ENCODE data around the gene PHF21B. TPM values are rescaled to one million over a fixed set of nuclear protein-coding genes. Genes with fewer than 3 reads are reported as not detected.
A peak's percentile ranks its signal among the peaks of the same experiment; 100 is the strongest.

Gene PHF21B
- total RNA-seq, 2 experiments from 2014 or later: not detected

- ChIA-PET CTCF (no interaction called here), POLR2A (no interaction called here)
- H3K36me3 Mint-ChIP-seq (ENCODE audit: low read depth): no peaks in the 10 kb centered on the region
- H3K27ac Mint-ChIP-seq: no peak overlapping the region
- H3K27me3 Mint-ChIP-seq: peaks cover 4% of the 10 kb centered on the region
- no peaks in the 10 kb centered on the region for H3K4me1 Mint-ChIP-seq
- DNase-seq: no peak
- H3K4me3 Mint-ChIP-seq: no peak overlapping the region
- H3K9me3 Mint-ChIP-seq: no peaks in the 10 kb centered on the region
Measured at GRCh38 chr22:44994399-44995104, 15.3 kb downstream of the PHF21B start.

- DNase-seq: no peak
- Mint-ChIP-seq H3K27me3 (peaks cover 4% of the 10 kb centered on the region), H3K9me3 (no peaks in the 10 kb centered on the region), H3K4me1 (no peaks in the 10 kb centered on the region), H3K36me3 (ENCODE audit: low read depth) (no peaks in the 10 kb centered on the region), H3K27ac (no peak overlapping the region), H3K4me3 (no peak overlapping the region)
- ChIA-PET CTCF (no interaction called here), POLR2A (no interaction called here)
Measured at GRCh38 chr22:44992166-44992565, 17.6 kb downstream of the PHF21B start.

GRCh38 chr22:44991218-44991617 lies 18.6 kb downstream of the PHF21B start:
- Mint-ChIP-seq H3K27me3 (peaks cover 2% of the 10 kb centered on the region), H3K4me1 (no peaks in the 10 kb centered on the region), H3K4me3 (no peak overlapping the region), H3K36me3 (ENCODE audit: low read depth) (no peaks in the 10 kb centered on the region), H3K27ac (no peak overlapping the region), H3K9me3 (no peaks in the 10 kb centered on the region)
- no peak for DNase-seq
- ChIA-PET POLR2A (no interaction called here), CTCF (no interaction called here)

- CTCF ChIA-PET: no interaction called here
Measured at GRCh38 chr22:44990810-44991209, 19.0 kb downstream of the PHF21B start.

GRCh38 chr22:44990328-44990727 lies 19.5 kb downstream of the PHF21B start:
- H3K4me1 Mint-ChIP-seq: no peaks in the 10 kb centered on the region
- DNase-seq: no peak
- no peaks in the 10 kb centered on the region for H3K36me3 Mint-ChIP-seq (ENCODE audit: low read depth)
- no peak overlapping the region for H3K4me3 Mint-ChIP-seq
- CTCF ChIA-PET: interaction anchor here (0.6 kb wide), 1 partner anchor 919 kb away, joined by 3 read pairs; no protein-coding TSS in a partner anchor
- H3K27ac Mint-ChIP-seq: no peak overlapping the region
- H3K27me3 Mint-ChIP-seq: peaks cover 2% of the 10 kb centered on the region
- no peaks in the 10 kb centered on the region for H3K9me3 Mint-ChIP-seq
- POLR2A ChIA-PET: no interaction called here

More at GRCh38 chr22:44990810-44991209, 19.0 kb downstream of the PHF21B start:
- Mint-ChIP-seq H3K4me3 (no peak overlapping the region), H3K27ac (no peak overlapping the region), H3K36me3 (ENCODE audit: low read depth) (no peaks in the 10 kb centered on the region), H3K4me1 (no peaks in the 10 kb centered on the region), H3K9me3 (no peaks in the 10 kb centered on the region), H3K27me3 (peaks cover 2% of the 10 kb centered on the region)
- POLR2A ChIA-PET: no interaction called here
- DNase-seq: no peak

- DNase-seq: no peak
- ChIA-PET CTCF (interaction anchor here (0.6 kb wide), 1 partner anchor 52 kb away, joined by 3 read pairs; no protein-coding TSS in a partner anchor), POLR2A (no interaction called here)
- H3K4me3 Mint-ChIP-seq: no peak overlapping the region
- H3K4me1 Mint-ChIP-seq: no peaks in the 10 kb centered on the region
- H3K27me3 Mint-ChIP-seq: no peaks in the 10 kb centered on the region
- no peak overlapping the region for H3K27ac Mint-ChIP-seq
- H3K9me3 Mint-ChIP-seq: peaks cover 4% of the 10 kb centered on the region
- H3K36me3 Mint-ChIP-seq (ENCODE audit: low read depth): no peaks in the 10 kb centered on the region
Measured at GRCh38 chr22:44988671-44989070, 21.1 kb downstream of the PHF21B start.

- H3K9me3 Mint-ChIP-seq: peaks cover 4% of the 10 kb centered on the region
- H3K36me3 Mint-ChIP-seq (ENCODE audit: low read depth): no peaks in the 10 kb centered on the region
- no peaks in the 10 kb centered on the region for H3K27me3 Mint-ChIP-seq
- H3K27ac Mint-ChIP-seq: no peak overlapping the region
- ChIA-PET CTCF (no interaction called here), POLR2A (no interaction called here)
- DNase-seq: no peak
- no peak overlapping the region for H3K4me3 Mint-ChIP-seq
- H3K4me1 Mint-ChIP-seq: no peaks in the 10 kb centered on the region
Measured at GRCh38 chr22:44986926-44987325, 22.9 kb downstream of the PHF21B start.

- Mint-ChIP-seq H3K9me3 (peaks cover 4% of the 10 kb centered on the region), H3K36me3 (ENCODE audit: low read depth) (no peaks in the 10 kb centered on the region), H3K4me1 (no peaks in the 10 kb centered on the region), H3K27me3 (no peaks in the 10 kb centered on the region), H3K4me3 (no peak overlapping the region), H3K27ac (no peak overlapping the region)
- no peak for DNase-seq
- ChIA-PET CTCF (no interaction called here), POLR2A (no interaction called here)
Measured at GRCh38 chr22:44985906-44986527, 23.8 kb downstream of the PHF21B start.

GRCh38 chr22:44983878-44984482 lies 25.8 kb downstream of the PHF21B start:
- H3K4me1 Mint-ChIP-seq: no peaks in the 10 kb centered on the region
- no peak overlapping the region for H3K27ac Mint-ChIP-seq
- H3K36me3 Mint-ChIP-seq (ENCODE audit: low read depth): no peaks in the 10 kb centered on the region
- peaks cover 4% of the 10 kb centered on the region for H3K9me3 Mint-ChIP-seq
- CTCF ChIA-PET: no interaction called here
- no peak for DNase-seq
- POLR2A ChIA-PET: no interaction called here
- H3K4me3 Mint-ChIP-seq: no peak overlapping the region
- H3K27me3 Mint-ChIP-seq: no peaks in the 10 kb centered on the region

- Mint-ChIP-seq H3K27ac (no peak overlapping the region), H3K9me3 (peaks cover 4% of the 10 kb centered on the region), H3K36me3 (ENCODE audit: low read depth) (no peaks in the 10 kb centered on the region), H3K27me3 (no peaks in the 10 kb centered on the region), H3K4me1 (no peaks in the 10 kb centered on the region), H3K4me3 (no peak overlapping the region)
- DNase-seq: no peak
- CTCF ChIA-PET: no interaction called here
- POLR2A ChIA-PET: no interaction called here
Measured at GRCh38 chr22:44982445-44982844, 27.4 kb downstream of the PHF21B start.

- H3K9me3 Mint-ChIP-seq: peaks cover 4% of the 10 kb centered on the region
- H3K27ac Mint-ChIP-seq: no peak overlapping the region
- H3K27me3 Mint-ChIP-seq: no peaks in the 10 kb centered on the region
- no peak for DNase-seq
- CTCF ChIA-PET: no interaction called here
- no peaks in the 10 kb centered on the region for H3K36me3 Mint-ChIP-seq (ENCODE audit: low read depth)
- POLR2A ChIA-PET: no interaction called here
- no peaks in the 10 kb centered on the region for H3K4me1 Mint-ChIP-seq
- no peak overlapping the region for H3K4me3 Mint-ChIP-seq
Measured at GRCh38 chr22:44981857-44982256, 27.9 kb downstream of the PHF21B start.

- Mint-ChIP-seq H3K4me3 (no peak overlapping the region), H3K27me3 (no peaks in the 10 kb centered on the region), H3K27ac (no peak overlapping the region), H3K36me3 (ENCODE audit: low read depth) (no peaks in the 10 kb centered on the region), H3K9me3 (peaks cover 4% of the 10 kb centered on the region), H3K4me1 (no peaks in the 10 kb centered on the region)
- DNase-seq: no peak
- ChIA-PET POLR2A (no interaction called here), CTCF (no interaction called here)
Measured at GRCh38 chr22:44979154-44979553, 30.7 kb downstream of the PHF21B start.

- no peaks in the 10 kb centered on the region for H3K4me1 Mint-ChIP-seq
- no peak overlapping the region for H3K27ac Mint-ChIP-seq
- no peaks in the 10 kb centered on the region for H3K36me3 Mint-ChIP-seq (ENCODE audit: low read depth)
- POLR2A ChIA-PET: no interaction called here
- H3K9me3 Mint-ChIP-seq: no peaks in the 10 kb centered on the region
- no peaks in the 10 kb centered on the region for H3K27me3 Mint-ChIP-seq
- DNase-seq: peak; percentile 84
- CTCF ChIA-PET: no interaction called here
- H3K4me3 Mint-ChIP-seq: no peak overlapping the region
Measured at GRCh38 chr22:44975427-44976262, 34.2 kb downstream of the PHF21B start.

Measured in activated CD4-positive, alpha-beta memory T cell treated with anti-CD3 and anti-CD28 coated beads, Interleukin-2, amount 10 ng/mL, durations not matched to agents 7 days and 5 days (primary cell).